ENCODE measurements around the gene SLC35B2. TPM values are rescaled to one million over a fixed set of nuclear protein-coding genes. Genes with fewer than 3 reads are reported as not detected.

SLC35B2 gene
- total and polyA plus RNA-seq, 2 donors from 2014 or later, result 45.1 to 49.5 TPM

DNA sequence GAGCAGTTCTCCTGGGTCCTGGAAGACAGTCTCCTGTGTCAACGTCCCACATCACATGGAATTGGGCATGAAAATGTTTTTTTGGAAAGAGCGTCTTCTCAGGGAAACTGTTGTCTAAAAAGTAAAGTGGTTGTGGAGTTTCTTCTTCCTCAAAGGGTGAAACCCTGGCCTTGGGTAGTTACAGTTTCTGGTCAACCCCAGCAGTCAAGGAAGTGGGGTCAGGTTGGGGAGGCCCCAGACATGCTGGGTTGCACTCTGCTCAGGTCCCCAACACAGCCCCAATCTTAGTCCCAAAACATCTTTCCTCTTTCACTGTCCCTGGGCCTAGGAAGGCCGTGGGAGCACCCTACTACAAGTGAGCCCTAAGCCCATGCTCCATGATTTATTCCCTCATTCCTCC is 9.0 kb upstream of the SLC35B2 start:
- DNase-seq (no peak), FAIRE-seq (no peak)
- H3K27me3 ChIP-seq (ENCODE audit: control insufficient read depth, insufficient read depth, low read length), result peaks cover 12% of the 10 kb centered on the region
- no peaks in the 10 kb centered on the region for H3K36me3 ChIP-seq (ENCODE audit: control insufficient read depth in 2 of 3, insufficient read depth in 3 of 3, low read length in 3 of 3)
- peaks cover 2 to 29% (median 22%) of the 10 kb centered on the region in 3 donors for H3K4me1 ChIP-seq (ENCODE audit: control insufficient read depth in 2 of 3, insufficient read depth in 2 of 3, low read depth in 1 of 3, low read length in 3 of 3)
- H3K4me3 ChIP-seq (ENCODE audit: low read length in 3 of 3), result no peak overlapping the region
- intact Hi-C loops (cut with DNase I), result no loop called here
- TF ChIP-seq CTCF (IDR thresholded peaks at IDR 0.05; ENCODE audit: borderline replicate concordance, extremely low read depth, insufficient read depth), result no peak
- no peaks in the 10 kb centered on the region for H3K9me3 ChIP-seq (ENCODE audit: control insufficient read depth in 2 of 3, insufficient read depth in 1 of 3, low read length in 3 of 3)
- no peak overlapping the region for H3K9ac ChIP-seq (ENCODE audit: low read length in 3 of 3)
- no peak overlapping the region for H3K27ac ChIP-seq (ENCODE audit: low read depth in 2 of 2, low read length in 2 of 2)

GRCh38 chr6:44265722-44266233 is 8.4 kb upstream of the SLC35B2 start:
- no peaks in the 10 kb centered on the region for H3K36me3 ChIP-seq (ENCODE audit: control insufficient read depth in 2 of 3, insufficient read depth in 3 of 3, low read length in 3 of 3)
- no peaks in the 10 kb centered on the region for H3K9me3 ChIP-seq (ENCODE audit: control insufficient read depth in 2 of 3, insufficient read depth in 1 of 3, low read length in 3 of 3)
- H3K27me3 ChIP-seq (ENCODE audit: control insufficient read depth, insufficient read depth, low read length), result peaks cover 12% of the 10 kb centered on the region
- peak overlapping the region; percentile 4 to 78 (median 28) for H3K4me3 ChIP-seq (ENCODE audit: low read length in 3 of 3)
- FAIRE-seq, result no peak
- TF ChIP-seq CTCF (IDR thresholded peaks at IDR 0.05; ENCODE audit: borderline replicate concordance, extremely low read depth, insufficient read depth), result no peak
- no peak overlapping the region for H3K9ac ChIP-seq (ENCODE audit: low read length in 3 of 3)
- intact Hi-C loops (cut with DNase I), result no loop called here
- H3K4me1 ChIP-seq (ENCODE audit: control insufficient read depth in 2 of 3, insufficient read depth in 2 of 3, low read depth in 1 of 3, low read length in 3 of 3), result peaks cover 2 to 26% (median 22%) of the 10 kb centered on the region in 3 donors
- DNase-seq, result peak in 1 of 5 donors; percentile 64
- no peak overlapping the region for H3K27ac ChIP-seq (ENCODE audit: low read depth in 2 of 2, low read length in 2 of 2)

DNA sequence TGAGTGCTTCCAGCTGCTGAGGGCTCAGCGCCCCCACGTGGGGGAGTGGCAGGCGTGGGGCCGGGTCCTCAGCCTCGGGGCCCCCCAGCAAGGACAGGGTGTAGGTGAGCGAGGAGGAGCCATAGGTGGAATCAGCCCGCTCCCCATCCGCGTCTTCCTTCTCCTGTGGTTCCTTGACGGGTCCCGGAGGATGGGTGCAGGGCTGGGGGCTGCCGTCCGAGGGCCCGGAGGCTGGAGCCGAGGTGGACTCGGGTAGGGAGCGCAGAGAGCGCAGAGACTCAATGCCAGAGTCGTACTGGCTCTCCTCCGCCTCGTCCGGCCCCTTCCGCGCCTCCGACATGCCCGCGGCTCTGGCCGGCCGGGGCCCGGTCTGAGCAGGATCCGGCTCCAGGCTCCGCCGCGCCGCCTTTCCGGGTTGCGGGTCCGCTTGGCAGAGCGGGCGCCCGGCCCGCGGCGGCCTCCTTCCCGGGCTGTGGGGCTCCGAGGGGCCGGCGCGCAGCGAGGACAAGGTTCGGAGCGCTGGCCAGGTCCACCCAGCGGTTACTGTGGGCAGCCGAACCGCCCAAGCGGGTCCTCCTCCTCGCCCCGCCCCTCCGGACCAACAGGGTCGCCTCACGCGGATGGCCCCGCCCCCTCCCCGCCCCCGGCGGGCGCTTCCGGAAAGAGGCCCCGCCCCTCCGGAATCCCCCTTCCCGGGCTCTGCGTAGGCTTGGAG is 7.8 kb upstream of the SLC35B2 start, which contains the start of gene NFKBIE:
Gene NFKBIE, minus strand, starts transcription at position 545 of the 715 bp plus-strand sequence. Its CDS starts 205 bp downstream, at position 340.
- H3K9me3 ChIP-seq (ENCODE audit: control insufficient read depth in 2 of 3, insufficient read depth in 1 of 3, low read length in 3 of 3), result no peaks in the 10 kb centered on the region
- peak within 1 kb of the TSS; percentile 61 to 78 (median 70) for H3K4me3 ChIP-seq (ENCODE audit: low read length in 3 of 3)
- H3K36me3 ChIP-seq (ENCODE audit: control insufficient read depth in 2 of 3, insufficient read depth in 3 of 3, low read length in 3 of 3), result no peaks in the 10 kb centered on the region
- peak within 1 kb of the TSS; percentile 33 to 82 (median 81) for H3K9ac ChIP-seq (ENCODE audit: low read length in 3 of 3)
- no peak for FAIRE-seq
- peak within 1 kb of the TSS; percentile 68 to 75 for H3K27ac ChIP-seq (ENCODE audit: low read depth in 2 of 2, low read length in 2 of 2)
- peak; percentile 96 to 99 (median 97) for DNase-seq
- TF ChIP-seq CTCF (IDR thresholded peaks at IDR 0.05; ENCODE audit: borderline replicate concordance, extremely low read depth, insufficient read depth), result peak; percentile 15
- peaks cover 2 to 26% (median 22%) of the 10 kb centered on the region in 3 donors for H3K4me1 ChIP-seq (ENCODE audit: control insufficient read depth in 2 of 3, insufficient read depth in 2 of 3, low read depth in 1 of 3, low read length in 3 of 3)
- H3K27me3 ChIP-seq (ENCODE audit: control insufficient read depth, insufficient read depth, low read length), result peaks cover 12% of the 10 kb centered on the region
- intact Hi-C loops (cut with DNase I), result no loop called here
